ENCODE data around the gene SH3PXD2B. TPM values are rescaled to one million over a fixed set of nuclear protein-coding genes. Genes with fewer than 3 reads are reported as not detected.

The SH3PXD2B gene
- total RNA-seq, 1 donor from 2014 or later = 0.17 TPM

- intact Hi-C loops (cut with micrococcal nuclease) = no loop called here
These were observed 16.6 kb downstream of the SH3PXD2B start for GRCh38 chr5:172437445-172438318.

GRCh38 chr5:172436879-172437369 is 17.4 kb downstream of the SH3PXD2B start:
- intact Hi-C loops (cut with micrococcal nuclease) = no loop called here

- intact Hi-C loops (cut with micrococcal nuclease) = no loop called here
These were observed 18.0 kb downstream of the SH3PXD2B start for GRCh38 chr5:172436078-172436878.

GRCh38 chr5:172435362-172436077 is 18.8 kb downstream of the SH3PXD2B start:
- intact Hi-C loops (cut with micrococcal nuclease) = no loop called here

GRCh38 chr5:172434251-172434650 is 20.1 kb downstream of the SH3PXD2B start:
- intact Hi-C loops (cut with micrococcal nuclease) = no loop called here

- intact Hi-C loops (cut with micrococcal nuclease) = no loop called here
These were observed 20.8 kb downstream of the SH3PXD2B start for GRCh38 chr5:172433513-172433912.

DNA sequence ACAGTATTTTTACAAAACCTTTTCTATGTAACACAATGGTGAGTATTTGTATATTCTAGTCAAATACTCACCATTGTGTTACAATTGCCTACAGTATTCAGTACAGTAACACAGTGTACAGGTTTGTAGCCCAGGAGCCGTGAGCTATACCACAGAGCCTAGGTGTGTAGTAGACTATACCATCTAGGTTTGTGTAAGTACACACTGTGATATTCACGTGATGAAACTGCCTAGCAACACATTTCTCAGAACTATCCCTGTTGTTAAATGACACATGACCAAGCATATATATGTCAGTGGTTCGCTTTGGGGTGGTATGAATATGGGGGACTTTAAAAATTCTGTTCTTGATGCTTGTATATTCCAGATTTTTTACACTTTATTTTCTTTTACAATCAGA is 21.3 kb downstream of the SH3PXD2B start:
- intact Hi-C loops (cut with micrococcal nuclease) = no loop called here

GRCh38 chr5:172430354-172430753 is 24.0 kb downstream of the SH3PXD2B start:
- intact Hi-C loops (cut with micrococcal nuclease) = no loop called here

DNA sequence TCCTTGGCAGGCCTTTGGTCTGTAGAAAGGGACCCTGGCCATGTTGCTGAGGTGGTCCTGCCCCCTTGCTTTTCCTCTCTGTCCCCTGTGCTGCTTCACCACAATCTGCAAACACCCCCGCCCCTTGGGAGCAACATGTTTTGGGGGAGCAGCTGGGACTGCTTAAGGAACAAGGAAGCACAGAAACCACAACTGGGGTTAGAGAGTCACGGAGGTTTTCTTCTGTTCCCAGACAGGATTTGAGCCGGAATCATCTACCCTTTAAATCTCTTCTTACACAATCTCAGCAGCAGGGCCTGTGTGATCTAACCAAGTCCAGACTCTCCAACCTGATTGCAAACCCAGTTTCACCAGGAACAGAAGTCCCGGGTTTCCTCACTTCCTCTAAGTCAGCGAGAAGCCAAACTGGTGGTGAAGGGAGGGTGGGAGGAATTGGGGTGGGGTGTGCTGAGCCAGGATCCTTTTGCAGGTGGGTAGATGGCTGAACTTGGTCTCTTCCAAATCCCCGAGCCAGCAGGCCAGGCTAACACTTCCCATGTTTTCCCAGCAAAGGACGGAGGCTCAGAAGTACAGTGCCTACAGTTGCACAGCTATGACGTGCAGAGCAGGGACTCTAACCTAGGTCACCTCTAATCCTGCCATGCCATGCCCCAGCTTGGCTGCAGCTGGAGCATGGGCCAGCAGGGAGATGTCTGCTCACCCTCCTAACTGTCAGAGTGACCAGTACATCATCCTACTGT is 25.0 kb downstream of the SH3PXD2B start:
- intact Hi-C loops (cut with micrococcal nuclease) = no loop called here

GRCh38 chr5:172428224-172429166 is 25.8 kb downstream of the SH3PXD2B start:
- intact Hi-C loops (cut with micrococcal nuclease) = no loop called here

DNA sequence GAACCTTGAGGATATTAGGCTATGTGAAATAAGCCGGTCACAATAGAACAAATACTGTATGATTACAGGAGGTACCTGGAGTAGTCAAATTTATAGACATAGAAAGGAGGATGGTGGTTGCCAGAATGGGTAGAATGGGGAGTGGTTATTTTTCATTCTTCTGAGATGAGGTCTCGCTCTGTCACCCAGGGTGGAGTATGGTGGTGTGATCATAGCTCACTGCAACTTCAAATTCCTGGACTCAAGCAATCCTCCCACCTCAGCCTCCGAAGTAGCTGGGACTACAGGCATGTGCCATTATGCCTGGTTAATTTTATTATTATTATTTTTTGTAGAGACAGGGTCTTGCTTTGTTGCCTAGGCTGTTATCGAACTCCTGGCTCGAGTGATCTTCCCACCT is 27.1 kb downstream of the SH3PXD2B start:
- intact Hi-C loops (cut with micrococcal nuclease) = no loop called here

DNA sequence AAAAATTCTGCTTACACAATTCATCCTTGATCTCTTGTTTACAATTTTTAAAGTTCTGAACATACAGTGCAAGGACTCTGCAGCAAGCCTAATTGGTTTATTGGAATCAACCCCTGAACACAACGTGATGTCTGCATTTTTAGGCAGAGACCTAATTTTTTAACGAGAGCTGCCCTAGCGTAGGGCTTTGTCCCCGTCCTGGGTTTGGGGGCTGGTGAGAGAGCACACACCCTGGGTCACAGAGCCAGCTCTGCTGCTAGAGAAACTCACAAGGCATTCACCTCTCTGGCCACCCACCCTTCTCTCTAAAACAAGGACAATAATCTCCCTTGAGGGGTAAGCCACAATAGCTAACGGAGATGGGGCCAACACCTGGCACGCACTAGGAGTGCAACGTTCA is 28.2 kb downstream of the SH3PXD2B start:
- intact Hi-C loops (cut with micrococcal nuclease) = no loop called here

- intact Hi-C loops (cut with micrococcal nuclease) = no loop called here
These were observed 28.9 kb downstream of the SH3PXD2B start for GRCh38 chr5:172425402-172425801.

- intact Hi-C loops (cut with micrococcal nuclease) = no loop called here
These were observed 29.5 kb downstream of the SH3PXD2B start for GRCh38 chr5:172424808-172425207.

- intact Hi-C loops (cut with micrococcal nuclease) = no loop called here
These were observed 30.2 kb downstream of the SH3PXD2B start for GRCh38 chr5:172424111-172424490.

DNA sequence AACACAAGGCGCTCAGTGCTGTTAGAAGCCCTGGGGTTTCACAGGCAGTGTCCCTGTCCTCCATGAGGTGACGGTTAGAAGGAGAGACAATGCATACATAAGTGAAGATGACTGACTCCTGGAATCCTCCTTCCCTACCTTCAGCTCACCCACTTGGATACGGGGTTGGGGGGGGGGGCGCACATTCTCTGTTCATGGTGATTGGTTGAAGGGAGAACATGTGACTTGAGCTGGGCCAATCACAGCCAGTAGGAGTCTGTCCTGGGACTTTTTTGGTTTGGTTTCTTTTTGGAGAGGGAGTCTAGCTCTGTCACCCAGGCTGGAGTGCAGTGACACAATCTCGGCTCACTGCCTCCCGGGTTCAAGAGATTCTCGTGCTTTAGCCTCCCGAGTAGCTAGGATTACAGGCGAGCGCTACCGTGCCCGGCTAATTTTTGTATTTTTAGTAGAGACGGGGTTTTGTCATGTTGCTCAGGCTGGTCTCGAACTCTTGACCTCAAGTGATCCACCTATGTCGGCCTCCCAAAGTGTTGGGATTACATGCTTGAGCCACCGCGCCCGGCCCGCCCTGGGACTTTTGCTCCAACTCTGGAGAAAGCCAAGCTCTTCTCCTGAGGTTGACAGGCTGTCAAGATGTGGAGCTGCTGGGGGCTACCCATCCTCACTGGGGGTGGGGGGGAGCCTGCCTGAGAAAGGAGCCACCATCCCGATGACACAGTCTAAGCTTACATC is 30.8 kb downstream of the SH3PXD2B start:
- intact Hi-C loops (cut with micrococcal nuclease) = no loop called here

DNA sequence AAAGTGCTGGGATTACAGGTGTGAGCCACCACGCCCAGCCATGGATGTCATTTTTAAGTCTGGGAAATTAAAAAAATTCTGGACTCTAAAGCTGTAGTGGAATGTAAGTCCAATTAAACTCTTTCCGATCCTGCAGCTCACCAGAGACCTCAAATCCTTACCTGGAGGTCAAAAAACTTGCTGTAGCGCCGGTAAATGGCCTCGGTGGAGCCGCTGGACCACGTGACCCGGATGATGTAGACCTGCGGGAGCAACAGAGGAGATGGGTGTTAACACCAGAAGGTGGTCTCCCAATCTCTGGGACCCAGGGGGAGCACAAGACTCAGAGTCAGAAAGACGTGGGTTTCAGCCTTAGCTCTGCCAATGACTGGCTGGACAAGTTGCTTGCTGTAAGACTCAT is 32.1 kb downstream of the SH3PXD2B start:
- intact Hi-C loops (cut with micrococcal nuclease) = no loop called here

GRCh38 chr5:172421020-172421419 is 33.3 kb downstream of the SH3PXD2B start:
- intact Hi-C loops (cut with micrococcal nuclease) = no loop called here

All from T-helper 1 cell treated with Interleukin-12 subunit alpha and Interleukin-12 subunit beta and Interleukin-4 antibody, amounts not matched to agents 30 ng/mL and 1 ng/mL, for 36 hours (primary cell).